ENCODE results near the gene TMEM72. TPM values are rescaled to one million over a fixed set of nuclear protein-coding genes. Genes with fewer than 3 reads are reported as not detected.

The TMEM72 gene
- not detected in 2 replicates for total RNA-seq

DNA sequence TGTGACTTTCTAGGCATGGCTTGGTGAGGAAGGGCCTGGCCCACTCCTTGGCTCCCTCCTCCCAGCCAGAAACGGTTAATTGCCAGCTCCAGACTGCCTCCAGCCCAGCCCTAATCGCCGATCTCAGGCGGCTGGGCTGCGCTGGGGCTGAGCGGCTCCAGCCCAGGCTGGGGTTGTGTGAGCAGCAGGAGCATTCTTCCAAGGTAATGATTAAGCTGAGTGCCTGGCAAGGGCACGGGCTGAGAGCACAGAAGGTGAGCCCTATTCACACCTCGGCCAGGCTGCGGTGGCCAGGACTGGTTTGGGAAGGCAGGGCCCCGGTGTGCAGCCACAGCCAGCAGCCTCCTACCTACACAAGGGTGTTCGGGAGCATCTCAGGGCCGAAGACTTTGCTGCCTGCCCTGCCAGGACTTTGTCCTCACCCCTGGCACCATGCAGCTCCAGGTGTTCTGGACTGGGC is at the start of gene TMEM72:
TSS of gene TMEM72 (plus strand) at position 257 of the 460 bp plus-strand sequence. CDS start at position 433, 176 bp downstream.

DNA sequence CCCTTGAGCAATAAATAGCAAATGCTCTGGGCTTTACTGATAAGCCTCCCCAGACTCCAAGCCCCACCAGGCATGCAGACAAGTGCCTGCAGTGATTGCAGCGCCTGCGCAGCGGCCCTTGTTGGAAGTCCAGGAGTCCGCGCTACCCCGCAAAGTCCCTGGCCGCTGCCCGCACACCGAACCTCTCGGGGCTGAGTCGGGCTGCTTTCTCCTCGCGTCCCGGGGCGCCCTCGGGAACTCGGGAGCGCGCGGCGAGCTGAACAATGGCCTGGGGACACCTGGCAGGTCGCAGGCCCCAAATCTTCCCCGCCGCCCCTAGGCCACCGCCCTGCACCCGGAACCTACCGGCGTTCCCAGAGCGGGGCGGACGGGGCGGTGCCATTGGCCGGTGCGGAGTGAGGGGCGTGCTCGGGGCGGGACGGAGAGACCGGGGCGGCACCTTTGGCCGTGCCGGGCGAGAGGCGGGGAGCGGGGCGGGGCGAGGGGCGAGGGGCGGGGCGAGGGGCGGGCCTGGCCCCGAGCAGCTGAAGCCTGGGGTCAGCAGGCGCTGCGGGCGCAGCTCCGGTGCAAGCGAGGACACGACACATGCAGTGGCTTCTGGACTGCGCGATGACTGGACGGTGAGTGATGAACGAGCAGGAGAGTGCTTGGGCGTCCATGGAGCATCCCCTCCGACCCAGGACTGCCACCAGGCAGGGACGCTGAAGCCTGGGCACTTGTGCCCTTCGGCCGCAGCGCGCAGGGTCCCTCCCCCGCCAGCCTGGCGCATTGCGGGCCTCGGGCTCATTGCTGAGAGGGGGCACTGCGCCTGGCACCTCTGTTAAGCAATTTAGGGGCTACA is 48.3 kb downstream of the TMEM72 start, which contains the start of gene RASSF4:
TSS of gene RASSF4 (plus strand) at position 556 of the 841 bp plus-strand sequence. CDS start 10,401 bp downstream, outside the sequence.

DNA sequence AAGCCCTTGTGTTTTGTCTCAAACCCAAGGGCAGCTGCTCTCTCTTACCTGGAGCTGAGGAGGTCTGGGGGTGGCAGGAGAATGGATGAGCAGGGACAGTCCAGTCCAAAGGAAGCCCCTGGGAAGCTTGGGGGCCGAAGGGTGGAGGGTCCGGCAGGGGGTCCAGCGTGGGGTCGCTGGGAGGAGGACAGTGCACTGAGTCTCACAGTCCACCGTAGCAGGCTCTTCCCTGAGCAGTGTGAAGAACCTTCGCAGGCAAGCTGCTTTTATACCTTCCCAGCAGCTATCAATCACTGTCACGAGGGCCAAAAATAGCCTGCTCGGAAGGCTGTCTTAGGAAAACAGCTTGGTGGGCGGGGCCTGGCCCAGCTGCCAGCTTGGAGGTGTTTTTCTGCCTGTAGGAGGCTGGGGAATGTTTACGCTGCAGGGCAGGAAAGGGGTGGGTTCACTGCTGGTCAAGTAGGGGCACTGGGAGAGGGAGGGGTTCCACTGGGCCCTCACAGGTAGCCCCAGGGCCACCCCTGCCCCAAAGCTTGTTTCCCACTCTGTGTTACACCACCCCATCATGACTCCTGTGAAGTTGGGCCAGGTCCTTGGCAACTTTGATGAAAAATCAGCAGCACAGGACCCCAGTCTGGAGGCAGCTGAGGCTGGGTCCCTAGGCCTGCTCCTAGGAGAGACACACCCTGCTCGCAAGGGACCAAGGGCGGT is 67.6 kb downstream of the TMEM72 start, which contains the start of gene DEPP1:
TSS of gene DEPP1 (minus strand) at position 240 of the 711 bp plus-strand sequence. CDS start 779 bp downstream, outside the sequence.

Other genes with a start within 250 kb of the TMEM72 start
- 2.2 and 2.5 TPM in 2 replicates for gene RASSF4, start 48.5 kb downstream of the TMEM72 start, total RNA-seq
- gene DEPP1, start 67.5 kb downstream of the TMEM72 start, total RNA-seq = 32.3 and 40.5 TPM in 2 replicates
- 30.7 and 34.7 TPM in 2 replicates for gene ZNF22, start 89.6 kb downstream of the TMEM72 start, total RNA-seq